Measurements from ENCODE around the gene SEMA4D.

SEMA4D gene

GRCh38 chr9:89436963-89437625 lies 60.8 kb downstream of the SEMA4D start:
- WGBS, 2 experiments (ENCODE audit: insufficient coverage in 2 of 2) = 87 to 90% methylated on average over 10 to 15 of the region's 17 CpGs
- Histone ChIP-seq H3K27ac (ENCODE audit: low read depth, low read length, severe bottlenecking) (no peak overlapping the region), H3K9me3 (ENCODE audit: control insufficient read depth, low read length) (no peaks in the 10 kb centered on the region), H3K36me3 (ENCODE audit: control insufficient read depth, insufficient read depth, low read length) (no peaks in the 10 kb centered on the region), H3K4me1 (ENCODE audit: control insufficient read depth, insufficient read depth, low read length, poor library complexity, severe bottlenecking) (peaks cover 10% of the 10 kb centered on the region), H3K4me3 (ENCODE audit: extremely low read depth, insufficient read depth, low read length, poor library complexity, severe bottlenecking) (no peak overlapping the region)

- Histone ChIP-seq H3K36me3 (ENCODE audit: control insufficient read depth, insufficient read depth, low read length) (no peaks in the 10 kb centered on the region), H3K9me3 (ENCODE audit: control insufficient read depth, low read length) (no peaks in the 10 kb centered on the region), H3K4me1 (ENCODE audit: control insufficient read depth, insufficient read depth, low read length, poor library complexity, severe bottlenecking) (peaks cover 10% of the 10 kb centered on the region), H3K27ac (ENCODE audit: low read depth, low read length, severe bottlenecking) (no peak overlapping the region), H3K4me3 (ENCODE audit: extremely low read depth, insufficient read depth, low read length, poor library complexity, severe bottlenecking) (no peak overlapping the region)
- 75 to 79% methylated on average over 6 to 9 of the region's 13 CpGs for WGBS, 2 experiments (ENCODE audit: insufficient coverage in 2 of 2)
Measured at GRCh38 chr9:89436326-89436725, 61.6 kb downstream of the SEMA4D start.

DNA sequence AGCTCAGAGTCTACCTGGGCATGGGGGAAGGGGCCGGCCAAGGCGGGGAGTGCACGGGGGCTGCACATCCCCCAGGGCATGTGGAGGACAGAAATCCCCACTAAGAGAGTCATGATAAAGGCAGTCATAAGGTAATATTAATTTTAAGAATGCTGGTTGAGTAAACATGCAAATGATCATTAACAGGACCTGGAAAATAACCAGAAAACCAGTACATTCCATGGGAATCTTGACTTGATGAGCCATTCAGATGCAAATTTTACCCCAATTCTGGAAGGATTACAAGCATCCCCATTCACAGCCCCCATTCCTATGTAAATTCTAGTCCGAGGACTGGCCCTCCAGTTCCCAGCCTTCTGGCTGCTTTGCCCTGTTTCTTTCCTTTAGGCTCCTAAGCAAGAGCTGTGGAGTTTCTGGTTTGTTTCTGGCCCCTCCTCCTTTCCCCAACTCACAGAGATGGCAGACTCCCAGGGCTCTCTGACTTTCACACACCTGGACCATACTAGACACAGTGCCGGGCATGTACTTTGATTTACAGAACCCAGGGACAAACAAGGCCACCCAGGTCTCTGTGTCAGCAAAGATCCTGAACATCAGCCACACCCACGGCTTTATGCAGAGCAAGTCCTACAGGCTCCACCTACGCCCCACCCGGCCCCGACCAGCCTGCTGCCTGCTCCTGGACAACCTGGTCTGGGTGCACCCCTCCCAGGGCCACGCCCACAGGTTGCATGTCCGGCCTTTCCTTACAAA lies 62.7 kb downstream of the SEMA4D start:
- Histone ChIP-seq H3K27ac (ENCODE audit: low read depth, low read length, severe bottlenecking) (no peak overlapping the region), H3K4me1 (ENCODE audit: control insufficient read depth, insufficient read depth, low read length, poor library complexity, severe bottlenecking) (peaks cover 10% of the 10 kb centered on the region), H3K36me3 (ENCODE audit: control insufficient read depth, insufficient read depth, low read length) (no peaks in the 10 kb centered on the region), H3K4me3 (ENCODE audit: extremely low read depth, insufficient read depth, low read length, poor library complexity, severe bottlenecking) (no peak overlapping the region), H3K9me3 (ENCODE audit: control insufficient read depth, low read length) (no peaks in the 10 kb centered on the region)
- 26 to 35% methylated on average over 8 to 10 of the region's 11 CpGs for WGBS, 2 experiments (ENCODE audit: insufficient coverage in 2 of 2)

DNA sequence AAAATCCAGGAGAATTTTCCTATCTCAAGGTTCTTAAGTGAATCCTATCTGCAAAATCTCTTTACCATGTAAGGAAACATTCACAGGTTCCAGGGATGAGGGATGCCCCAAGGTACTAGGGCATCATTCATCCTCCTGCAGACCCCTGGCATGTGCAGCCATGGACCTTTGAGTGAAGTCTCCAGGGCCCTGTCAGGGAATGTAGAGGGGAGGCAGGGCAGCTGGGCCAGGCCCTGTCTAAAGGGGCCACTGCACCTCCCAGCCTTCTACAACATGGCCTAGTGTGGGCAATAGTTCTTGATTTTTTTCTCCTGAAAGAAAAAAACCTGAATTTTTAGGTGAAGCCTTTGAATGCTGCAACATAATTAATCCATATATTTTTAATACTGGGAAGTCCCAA lies 63.3 kb downstream of the SEMA4D start:
- no peaks in the 10 kb centered on the region for H3K36me3 ChIP-seq (ENCODE audit: control insufficient read depth, insufficient read depth, low read length)
- no peak overlapping the region for H3K4me3 ChIP-seq (ENCODE audit: extremely low read depth, insufficient read depth, low read length, poor library complexity, severe bottlenecking)
- H3K9me3 ChIP-seq (ENCODE audit: control insufficient read depth, low read length) = no peaks in the 10 kb centered on the region
- peaks cover 10% of the 10 kb centered on the region for H3K4me1 ChIP-seq (ENCODE audit: control insufficient read depth, insufficient read depth, low read length, poor library complexity, severe bottlenecking)
- H3K27ac ChIP-seq (ENCODE audit: low read depth, low read length, severe bottlenecking) = no peak overlapping the region

DNA sequence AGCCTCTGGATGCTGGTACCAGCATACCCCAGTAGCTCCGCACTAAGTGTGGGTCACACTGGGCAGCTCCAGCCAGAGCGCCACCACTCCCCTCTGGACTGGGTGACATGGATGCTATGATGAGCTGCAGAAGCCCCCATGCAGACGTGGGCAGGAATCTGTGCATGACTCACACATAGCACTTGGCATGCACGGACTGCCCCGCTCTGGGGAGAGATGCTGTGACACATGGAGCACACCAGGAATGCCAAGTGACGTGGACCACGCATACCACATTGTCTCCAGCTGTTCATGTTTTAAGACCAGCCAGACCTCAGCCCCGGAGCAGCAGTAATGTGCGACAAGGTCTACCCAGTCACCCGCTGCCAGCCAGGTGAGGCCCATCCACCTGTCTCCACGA lies 64.1 kb downstream of the SEMA4D start:
- no peaks in the 10 kb centered on the region for H3K9me3 ChIP-seq (ENCODE audit: control insufficient read depth, low read length)
- peaks cover 10% of the 10 kb centered on the region for H3K4me1 ChIP-seq (ENCODE audit: control insufficient read depth, insufficient read depth, low read length, poor library complexity, severe bottlenecking)
- no peak overlapping the region for H3K4me3 ChIP-seq (ENCODE audit: extremely low read depth, insufficient read depth, low read length, poor library complexity, severe bottlenecking)
- no peaks in the 10 kb centered on the region for H3K36me3 ChIP-seq (ENCODE audit: control insufficient read depth, insufficient read depth, low read length)
- 94 to 96% methylated on average over 8 to 10 of the region's 11 CpGs for whole genome bisulfite sequencing, 2 experiments (ENCODE audit: insufficient coverage in 2 of 2)
- H3K27ac ChIP-seq (ENCODE audit: low read depth, low read length, severe bottlenecking) = no peak overlapping the region

DNA sequence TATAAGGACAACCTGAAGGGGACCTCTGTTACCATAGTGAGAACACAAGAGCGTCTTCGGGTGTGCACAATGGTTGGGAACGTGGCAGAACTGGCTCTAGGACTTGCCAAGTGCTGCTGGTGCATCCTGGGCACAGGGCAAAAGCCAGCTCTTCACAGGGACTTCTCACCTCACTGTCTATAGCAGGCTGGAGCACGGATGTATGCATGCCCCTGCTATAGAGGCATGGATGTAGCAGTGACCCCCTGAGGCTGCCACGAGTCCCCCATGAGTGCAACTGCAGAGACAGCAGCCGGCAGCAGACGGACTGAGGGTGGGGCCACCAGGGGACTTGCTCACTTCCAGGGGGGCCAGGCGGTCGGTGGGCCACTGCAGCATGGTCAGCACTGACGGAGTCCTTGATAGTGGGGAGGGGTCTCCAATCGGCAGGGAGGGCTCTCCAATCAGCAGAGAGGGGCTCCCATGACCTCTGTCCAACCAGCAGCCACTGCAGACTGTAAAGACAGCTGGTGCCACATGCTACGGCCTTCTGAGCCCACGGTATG lies 64.9 kb downstream of the SEMA4D start:
- no peak overlapping the region for H3K4me3 ChIP-seq (ENCODE audit: extremely low read depth, insufficient read depth, low read length, poor library complexity, severe bottlenecking)
- WGBS, 2 experiments (ENCODE audit: insufficient coverage in 2 of 2) = 83 to 90% methylated on average over 11 to 13 of the region's 13 CpGs
- H3K4me1 ChIP-seq (ENCODE audit: control insufficient read depth, insufficient read depth, low read length, poor library complexity, severe bottlenecking) = peaks cover 10% of the 10 kb centered on the region
- H3K27ac ChIP-seq (ENCODE audit: low read depth, low read length, severe bottlenecking) = no peak overlapping the region
- no peaks in the 10 kb centered on the region for H3K36me3 ChIP-seq (ENCODE audit: control insufficient read depth, insufficient read depth, low read length)
- no peaks in the 10 kb centered on the region for H3K9me3 ChIP-seq (ENCODE audit: control insufficient read depth, low read length)

DNA sequence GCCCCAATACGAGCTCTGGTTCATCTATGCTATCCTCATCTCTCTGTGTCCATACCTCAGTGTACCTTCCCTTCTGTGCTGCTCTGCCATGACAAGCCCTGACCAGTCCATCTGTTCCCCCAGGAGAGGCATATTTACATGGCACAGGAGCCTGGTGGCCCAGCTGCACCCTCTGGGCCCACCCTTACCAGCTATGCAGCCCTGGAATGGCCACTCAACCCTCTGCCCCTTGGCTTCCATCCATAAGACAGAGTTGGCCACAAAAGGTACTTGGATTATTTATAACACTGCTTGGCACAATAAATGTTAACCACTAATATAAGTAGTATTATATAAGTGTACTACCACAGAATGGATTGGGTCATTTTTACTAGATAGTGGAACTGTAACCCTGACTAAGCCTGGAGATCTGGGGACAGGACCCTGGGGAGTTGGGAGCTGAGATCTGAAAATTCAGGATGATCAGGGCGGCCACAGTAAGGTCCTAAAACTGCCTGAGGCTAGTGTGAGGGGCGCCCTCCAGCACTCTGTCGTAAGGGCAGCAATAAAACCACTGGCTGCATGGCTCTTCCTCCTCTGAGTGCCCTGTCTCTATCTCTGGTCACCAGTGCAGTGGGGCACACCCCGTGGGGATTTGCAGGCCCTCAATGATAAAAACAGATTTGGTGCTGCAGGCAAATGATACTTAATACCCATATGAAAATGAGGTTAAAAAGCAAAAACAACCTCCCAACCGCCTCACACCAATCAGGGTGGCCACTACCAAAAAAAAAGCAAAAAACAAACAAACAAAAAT lies 65.8 kb downstream of the SEMA4D start:
- 79 to 85% methylated on average over 4 of the region's 6 CpGs for WGBS, 2 experiments (ENCODE audit: insufficient coverage in 2 of 2)
- Histone ChIP-seq H3K27ac (ENCODE audit: low read depth, low read length, severe bottlenecking) (no peak overlapping the region), H3K4me1 (ENCODE audit: control insufficient read depth, insufficient read depth, low read length, poor library complexity, severe bottlenecking) (peaks cover 10% of the 10 kb centered on the region), H3K9me3 (ENCODE audit: control insufficient read depth, low read length) (no peaks in the 10 kb centered on the region), H3K36me3 (ENCODE audit: control insufficient read depth, insufficient read depth, low read length) (no peaks in the 10 kb centered on the region), H3K4me3 (ENCODE audit: extremely low read depth, insufficient read depth, low read length, poor library complexity, severe bottlenecking) (no peak overlapping the region)

DNA sequence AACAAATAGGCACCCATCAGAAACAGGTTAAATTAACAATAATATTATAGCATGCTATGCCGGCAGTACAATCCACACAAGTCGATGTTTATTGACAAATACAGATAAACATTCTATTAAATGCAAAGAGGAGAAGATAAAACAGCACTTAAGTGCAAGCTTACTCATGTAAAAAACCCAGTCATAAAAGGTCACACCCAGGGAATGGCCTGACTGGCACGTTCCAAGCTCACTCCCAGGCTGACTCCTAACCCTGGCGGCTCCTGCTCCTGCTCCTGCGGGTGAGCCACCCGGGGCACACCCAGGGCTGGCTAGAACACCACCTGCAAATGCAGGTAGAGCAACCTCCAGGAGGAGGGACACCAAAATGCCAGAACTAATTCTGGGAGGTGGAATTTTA lies 66.9 kb downstream of the SEMA4D start:
- H3K4me1 ChIP-seq (ENCODE audit: control insufficient read depth, insufficient read depth, low read length, poor library complexity, severe bottlenecking) = peaks cover 7% of the 10 kb centered on the region
- no peak overlapping the region for H3K27ac ChIP-seq (ENCODE audit: low read depth, low read length, severe bottlenecking)
- H3K4me3 ChIP-seq (ENCODE audit: extremely low read depth, insufficient read depth, low read length, poor library complexity, severe bottlenecking) = no peak overlapping the region
- H3K36me3 ChIP-seq (ENCODE audit: control insufficient read depth, insufficient read depth, low read length) = no peaks in the 10 kb centered on the region
- H3K9me3 ChIP-seq (ENCODE audit: control insufficient read depth, low read length) = no peaks in the 10 kb centered on the region
- WGBS, 2 experiments (ENCODE audit: insufficient coverage in 2 of 2) = 81 to 87% methylated on average over 3 to 4 of the region's 6 CpGs

DNA sequence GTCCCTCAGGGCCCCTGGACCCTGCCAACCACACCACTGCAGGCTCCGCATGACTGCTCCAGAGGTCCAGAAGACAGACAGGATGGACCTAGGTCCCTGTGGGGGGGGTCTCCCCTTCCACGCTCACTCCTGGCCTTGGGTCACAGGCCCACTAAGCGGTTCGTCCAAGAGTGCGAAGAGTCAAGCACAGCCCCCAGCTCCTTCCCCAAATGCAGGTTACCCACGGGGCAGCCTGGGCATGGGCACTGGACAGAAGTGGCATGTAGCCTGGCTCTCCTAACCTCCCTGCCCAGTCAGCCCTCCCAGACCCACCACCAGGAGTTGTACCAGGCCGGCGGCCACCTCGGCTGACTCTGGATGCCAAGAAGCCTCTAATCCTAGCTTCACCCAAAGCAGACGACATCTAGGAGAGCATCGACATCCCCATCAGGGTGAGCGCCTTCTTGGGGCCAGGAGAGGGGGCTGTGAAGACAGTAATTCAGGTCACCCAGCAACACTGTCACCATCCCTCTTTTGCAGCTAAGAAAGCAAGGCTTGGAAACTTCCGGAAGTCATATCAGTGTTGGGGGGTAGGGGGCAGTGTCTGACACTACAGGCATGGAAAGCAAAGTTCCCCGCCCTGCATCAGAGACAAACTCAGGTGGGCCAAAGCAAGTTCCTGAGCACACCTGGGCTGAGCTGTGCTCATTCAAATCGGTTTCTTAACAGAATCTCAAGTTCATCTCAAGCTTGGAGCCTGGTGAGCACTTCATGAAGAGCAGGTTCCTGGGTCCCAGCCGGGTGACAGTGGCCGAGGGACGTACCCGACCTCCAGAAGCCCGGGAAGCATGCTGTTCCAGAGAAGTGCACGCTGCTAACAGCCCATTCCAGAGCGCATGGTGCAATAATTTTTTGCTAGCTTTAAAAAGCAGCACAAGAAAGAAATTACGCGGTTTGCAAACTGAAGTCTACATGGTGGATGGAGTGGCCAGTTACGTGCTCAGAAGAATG lies 68.7 kb downstream of the SEMA4D start:
- H3K4me3 ChIP-seq (ENCODE audit: extremely low read depth, insufficient read depth, low read length, poor library complexity, severe bottlenecking) = no peak overlapping the region
- 89 to 91% methylated on average over 17 to 24 of the region's 25 CpGs for WGBS, 2 experiments (ENCODE audit: insufficient coverage in 2 of 2)
- peaks cover under 1% of the 10 kb centered on the region for H3K9me3 ChIP-seq (ENCODE audit: control insufficient read depth, low read length)
- no peaks in the 10 kb centered on the region for H3K4me1 ChIP-seq (ENCODE audit: control insufficient read depth, insufficient read depth, low read length, poor library complexity, severe bottlenecking)
- H3K36me3 ChIP-seq (ENCODE audit: control insufficient read depth, insufficient read depth, low read length) = no peaks in the 10 kb centered on the region
- H3K27ac ChIP-seq (ENCODE audit: low read depth, low read length, severe bottlenecking) = no peak overlapping the region

- WGBS, 2 experiments (ENCODE audit: insufficient coverage in 2 of 2) = 88 to 90% methylated on average over 10 to 12 of the region's 13 CpGs
- Histone ChIP-seq H3K9me3 (ENCODE audit: control insufficient read depth, low read length) (peaks cover 5% of the 10 kb centered on the region), H3K27ac (ENCODE audit: low read depth, low read length, severe bottlenecking) (no peak overlapping the region), H3K36me3 (ENCODE audit: control insufficient read depth, insufficient read depth, low read length) (no peaks in the 10 kb centered on the region), H3K4me1 (ENCODE audit: control insufficient read depth, insufficient read depth, low read length, poor library complexity, severe bottlenecking) (no peaks in the 10 kb centered on the region), H3K4me3 (ENCODE audit: extremely low read depth, insufficient read depth, low read length, poor library complexity, severe bottlenecking) (no peak overlapping the region)
Measured at GRCh38 chr9:89428222-89428761, 69.6 kb downstream of the SEMA4D start.

Measured in mesodermal cell (in vitro differentiated cells).